Measurements from ENCODE around the gene DPP9.

The DPP9 gene

GRCh38 chr19:4703671-4704316, 19.8 kb downstream of the DPP9 start:
- TF ChIP-seq CTCF (IDR thresholded peaks at IDR 0.05) = no peak

GRCh38 chr19:4702764-4703163, 20.9 kb downstream of the DPP9 start:
- no peak for TF ChIP-seq CTCF (IDR thresholded peaks at IDR 0.05)

GRCh38 chr19:4701557-4701956, 22.1 kb downstream of the DPP9 start:
- TF ChIP-seq CTCF (IDR thresholded peaks at IDR 0.05) = no peak

GRCh38 chr19:4700693-4700970, 23.0 kb downstream of the DPP9 start:
- no peak for TF ChIP-seq CTCF (IDR thresholded peaks at IDR 0.05)

GRCh38 chr19:4699826-4700692, 23.6 kb downstream of the DPP9 start:
- TF ChIP-seq CTCF (IDR thresholded peaks at IDR 0.05) = no peak

GRCh38 chr19:4697304-4697703, 26.3 kb downstream of the DPP9 start:
- TF ChIP-seq CTCF (IDR thresholded peaks at IDR 0.05) = no peak

- TF ChIP-seq CTCF (IDR thresholded peaks at IDR 0.05) = no peak
Measured at GRCh38 chr19:4695224-4695731, 28.4 kb downstream of the DPP9 start.

Measured in LNCAP (cell line).